Progenitor cell of endocrine pancreas (in vitro differentiated cells): ENCODE data around the gene PLA2R1. TPM values are rescaled to one million over a fixed set of nuclear protein-coding genes. Genes with fewer than 3 reads are reported as not detected.
"Not testable (repeated sequence)": the region's sequence is repeated elsewhere in the genome, so short reads cannot be mapped to it uniquely, and the experiment has no call there.

Experiments
- DNase-seq: peaks from one replicate; pipeline ENCODE4 v3.0.0; 2021; ENCODE audit warnings: low spot score; ENCODE audit not compliant: unreplicated experiment
- H3K27ac Mint-ChIP-seq: 2 replicates; pipeline ENCODE4 v1.8.0; 2021; ENCODE audit warnings: mild to moderate bottlenecking, moderate library complexity, mixed read lengths
- H3K27me3 Mint-ChIP-seq: 2 replicates; pipeline ENCODE4 v1.8.0; 2021; ENCODE audit warnings: mixed read lengths
- H3K36me3 Mint-ChIP-seq: 2 replicates; pipeline ENCODE4 v1.8.0; 2022; ENCODE audit warnings: mixed read lengths; ENCODE audit not compliant: insufficient read depth
- H3K4me1 Mint-ChIP-seq: 2 replicates; pipeline ENCODE4 v1.8.0; 2021; ENCODE audit warnings: low read depth, mixed read lengths
- H3K4me3 Mint-ChIP-seq: 2 replicates; pipeline ENCODE4 v1.8.0; 2021; ENCODE audit warnings: low read depth, mild to moderate bottlenecking, moderate library complexity, mixed read lengths
- H3K9me3 Mint-ChIP-seq: 2 replicates; pipeline ENCODE4 v1.8.0; 2021; ENCODE audit warnings: low read depth, mixed read lengths
- total RNA-seq: library from RNA; stranded (reverse); gene quantifications from 2 replicates; pipeline ENCODE4 v1.2.1, GENCODE V29; 2021
- TF ChIP-seq, protein P1 (sequence below): fragments of 200-600 bp; sonication (generic); IDR thresholded peaks from one replicate; pipeline ENCODE4 v1.5.0; 2021; ENCODE audit warnings: antibody characterized with exemption, mild to moderate bottlenecking; ENCODE audit not compliant: unreplicated experiment

Gene PLA2R1
- total RNA-seq, 1 donor from 2014 or later, result 1.3 TPM

DNA sequence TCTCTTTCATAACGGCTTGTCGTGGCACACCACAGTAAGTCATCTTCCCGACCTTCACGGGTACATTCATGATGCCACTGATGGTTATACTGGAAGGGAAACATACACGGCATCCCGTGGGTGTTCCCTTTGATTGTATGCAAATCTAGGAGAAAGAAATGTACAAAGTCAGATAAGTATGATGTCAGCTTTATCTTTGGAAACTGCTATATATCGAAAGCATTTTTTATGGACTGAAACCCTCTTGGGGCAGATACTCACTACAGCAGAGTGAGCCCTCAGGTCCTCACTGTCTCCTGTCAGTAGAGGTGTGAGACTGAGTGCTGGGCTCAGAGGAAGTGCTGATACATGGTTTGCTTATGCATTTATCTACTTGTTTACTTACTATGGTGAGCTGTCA is 20.4 kb downstream of the PLA2R1 start:
- H3K4me3 Mint-ChIP-seq, result no peak overlapping the region
- no peaks in the 10 kb centered on the region for H3K36me3 Mint-ChIP-seq
- DNase-seq, result no peak
- H3K27me3 Mint-ChIP-seq, result no peaks in the 10 kb centered on the region
- no peak overlapping the region for H3K27ac Mint-ChIP-seq
- H3K4me1 Mint-ChIP-seq, result no peaks in the 10 kb centered on the region
- no peaks in the 10 kb centered on the region for H3K9me3 Mint-ChIP-seq
- TF ChIP-seq, protein P1, sequence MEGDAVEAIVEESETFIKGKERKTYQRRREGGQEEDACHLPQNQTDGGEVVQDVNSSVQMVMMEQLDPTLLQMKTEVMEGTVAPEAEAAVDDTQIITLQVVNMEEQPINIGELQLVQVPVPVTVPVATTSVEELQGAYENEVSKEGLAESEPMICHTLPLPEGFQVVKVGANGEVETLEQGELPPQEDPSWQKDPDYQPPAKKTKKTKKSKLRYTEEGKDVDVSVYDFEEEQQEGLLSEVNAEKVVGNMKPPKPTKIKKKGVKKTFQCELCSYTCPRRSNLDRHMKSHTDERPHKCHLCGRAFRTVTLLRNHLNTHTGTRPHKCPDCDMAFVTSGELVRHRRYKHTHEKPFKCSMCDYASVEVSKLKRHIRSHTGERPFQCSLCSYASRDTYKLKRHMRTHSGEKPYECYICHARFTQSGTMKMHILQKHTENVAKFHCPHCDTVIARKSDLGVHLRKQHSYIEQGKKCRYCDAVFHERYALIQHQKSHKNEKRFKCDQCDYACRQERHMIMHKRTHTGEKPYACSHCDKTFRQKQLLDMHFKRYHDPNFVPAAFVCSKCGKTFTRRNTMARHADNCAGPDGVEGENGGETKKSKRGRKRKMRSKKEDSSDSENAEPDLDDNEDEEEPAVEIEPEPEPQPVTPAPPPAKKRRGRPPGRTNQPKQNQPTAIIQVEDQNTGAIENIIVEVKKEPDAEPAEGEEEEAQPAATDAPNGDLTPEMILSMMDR, result no peak

DNA sequence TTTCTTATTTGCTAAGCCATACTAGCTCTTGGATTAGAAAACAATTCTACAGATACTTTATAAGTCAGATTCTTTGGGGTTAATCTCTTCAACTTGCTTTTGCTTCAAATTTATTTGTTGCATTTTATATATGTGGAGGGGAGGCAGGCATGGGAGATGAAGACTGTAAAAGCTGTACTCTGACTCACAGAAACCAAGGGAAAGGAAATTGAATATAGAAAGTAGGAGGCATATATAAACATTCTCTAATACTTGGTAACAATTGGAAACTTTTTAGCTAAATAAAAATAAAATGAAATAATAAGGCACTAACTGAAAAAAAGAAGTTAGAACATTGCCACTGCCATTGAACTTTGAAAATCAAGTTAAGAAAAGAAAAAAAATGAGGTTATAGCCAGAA is 21.3 kb downstream of the PLA2R1 start:
- H3K4me3 Mint-ChIP-seq, result no peak overlapping the region
- DNase-seq, result no peak
- TF ChIP-seq, protein P1, result no peak
- no peaks in the 10 kb centered on the region for H3K4me1 Mint-ChIP-seq
- no peak overlapping the region for H3K27ac Mint-ChIP-seq
- H3K36me3 Mint-ChIP-seq, result no peaks in the 10 kb centered on the region
- H3K9me3 Mint-ChIP-seq, result no peaks in the 10 kb centered on the region
- no peaks in the 10 kb centered on the region for H3K27me3 Mint-ChIP-seq

DNA sequence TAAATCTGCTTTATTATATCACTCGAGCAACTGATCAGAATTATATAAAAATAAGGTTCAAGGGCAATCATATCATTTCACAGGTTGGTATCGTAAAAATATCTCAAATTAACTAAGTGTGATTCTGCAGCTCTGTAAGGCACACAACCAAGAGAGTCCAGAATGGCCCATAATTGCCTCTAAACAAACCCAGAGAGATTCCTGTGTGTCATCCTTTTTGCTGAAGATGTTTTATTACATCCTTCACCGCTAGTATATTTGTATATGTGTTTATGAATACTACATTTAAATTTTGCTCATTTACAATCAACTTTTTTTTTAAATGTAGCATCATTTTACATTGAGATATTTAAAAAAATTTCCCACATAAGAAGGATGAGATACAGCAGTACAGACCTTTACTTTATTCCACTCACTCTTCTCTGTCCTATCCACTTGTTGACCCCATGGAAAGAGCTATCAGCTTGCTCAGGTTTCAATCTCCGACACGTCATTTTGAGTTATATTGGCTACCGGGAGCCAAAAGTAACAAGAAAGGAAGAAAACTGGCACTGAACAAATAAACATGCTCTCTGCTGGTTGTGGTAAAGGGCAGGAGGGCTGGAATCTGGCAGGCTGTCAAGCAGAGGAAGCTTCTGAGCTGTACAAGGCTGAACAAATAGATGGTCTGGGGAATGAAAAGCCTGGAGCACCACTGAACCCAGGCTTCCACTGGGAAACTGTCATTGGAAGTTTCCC is 23.1 kb downstream of the PLA2R1 start:
- no peak for DNase-seq
- no peaks in the 10 kb centered on the region for H3K36me3 Mint-ChIP-seq
- no peak overlapping the region for H3K4me3 Mint-ChIP-seq
- H3K27ac Mint-ChIP-seq, result no peak overlapping the region
- H3K27me3 Mint-ChIP-seq, result no peaks in the 10 kb centered on the region
- TF ChIP-seq, protein P1, result no peak
- H3K4me1 Mint-ChIP-seq, result no peaks in the 10 kb centered on the region
- no peaks in the 10 kb centered on the region for H3K9me3 Mint-ChIP-seq

DNA sequence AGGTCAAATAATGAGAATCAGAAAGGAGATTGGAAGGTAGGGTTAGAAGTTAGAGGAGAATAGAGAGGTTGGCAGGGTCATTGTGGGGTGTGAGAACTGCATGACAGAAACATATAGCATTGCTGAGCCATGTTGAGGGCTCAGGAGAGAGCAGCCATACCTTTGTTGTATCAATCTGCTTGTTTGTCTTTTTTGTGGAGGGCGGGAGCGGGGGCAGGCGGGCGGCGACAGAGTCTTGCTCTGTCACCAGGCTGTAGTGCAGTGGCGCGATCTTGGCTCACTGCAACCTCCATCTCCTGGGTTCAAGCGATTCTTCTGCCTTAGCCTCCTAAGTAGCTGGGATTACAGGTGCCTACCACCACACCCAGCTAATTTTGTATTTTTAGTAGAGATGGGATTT is 23.8 kb downstream of the PLA2R1 start:
- H3K4me1 Mint-ChIP-seq, H3K36me3 Mint-ChIP-seq, H3K27ac Mint-ChIP-seq, H3K4me3 Mint-ChIP-seq, DNase-seq, H3K27me3 Mint-ChIP-seq, H3K9me3 Mint-ChIP-seq: not testable (repeated sequence)

DNA sequence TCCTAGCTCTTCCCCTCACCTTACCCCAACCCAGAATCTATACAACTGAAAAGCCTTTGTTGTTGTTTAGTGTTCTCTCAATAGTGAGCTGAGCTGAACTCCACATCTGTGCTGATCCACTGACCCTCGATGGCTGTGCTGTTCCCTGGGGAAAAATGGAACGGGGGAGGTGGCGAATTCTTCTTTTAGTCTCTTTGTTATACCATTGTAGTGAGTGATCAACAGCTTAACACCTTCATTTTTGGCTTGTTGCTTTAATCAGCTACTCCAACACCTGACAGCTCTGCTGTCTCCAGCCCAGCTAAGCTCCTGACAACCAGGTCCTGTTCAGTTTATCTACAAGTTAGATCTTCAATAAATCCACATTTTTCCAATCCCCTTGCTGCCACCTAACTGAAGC is 25.7 kb downstream of the PLA2R1 start:
- H3K27ac Mint-ChIP-seq, result no peak overlapping the region
- no peaks in the 10 kb centered on the region for H3K4me1 Mint-ChIP-seq
- DNase-seq, result no peak
- TF ChIP-seq, protein P1, result no peak
- no peak overlapping the region for H3K4me3 Mint-ChIP-seq
- H3K36me3 Mint-ChIP-seq, result no peaks in the 10 kb centered on the region
- no peaks in the 10 kb centered on the region for H3K9me3 Mint-ChIP-seq
- no peaks in the 10 kb centered on the region for H3K27me3 Mint-ChIP-seq

DNA sequence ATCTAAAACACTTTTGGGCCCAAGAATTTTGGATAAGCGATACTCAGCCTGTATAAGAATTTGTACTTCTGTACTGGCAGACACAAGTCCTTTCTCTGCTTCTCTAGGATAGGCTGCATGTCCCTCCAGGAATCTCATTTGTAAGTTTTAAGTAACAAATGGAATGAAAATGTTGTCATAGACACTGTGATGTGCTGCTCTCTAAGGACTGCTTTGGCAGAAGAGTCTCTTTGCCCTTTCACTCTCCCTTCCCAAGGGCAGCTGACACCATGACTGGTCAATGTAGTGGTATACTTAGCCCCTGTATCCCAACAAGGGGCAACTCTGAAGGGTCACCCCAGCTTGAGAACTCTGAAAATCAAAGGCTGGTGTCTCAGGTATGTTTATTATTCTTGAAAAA is 27.3 kb downstream of the PLA2R1 start:
- Mint-ChIP-seq H3K27ac (no peak overlapping the region), H3K9me3 (no peaks in the 10 kb centered on the region), H3K4me3 (no peak overlapping the region), H3K36me3 (no peaks in the 10 kb centered on the region), H3K4me1 (no peaks in the 10 kb centered on the region), H3K27me3 (no peaks in the 10 kb centered on the region)
- TF ChIP-seq, protein P1, result no peak
- DNase-seq, result no peak
